Cerebellar cortex (tissue), 1 donor: Measurements from ENCODE around the gene ENTPD5.
A peak's percentile ranks its signal among the peaks of the same experiment; 100 is the strongest.
"Not testable (repeated sequence)": the region's sequence is repeated elsewhere in the genome, so short reads cannot be mapped to it uniquely, and the experiment has no call there.

ENCODE experiments used
- DNase-seq: peaks from one replicate; pipeline ENCODE4 v3.0.0-alpha.2; 2015; ENCODE audit warnings: low spot score

ENTPD5 gene

DNA sequence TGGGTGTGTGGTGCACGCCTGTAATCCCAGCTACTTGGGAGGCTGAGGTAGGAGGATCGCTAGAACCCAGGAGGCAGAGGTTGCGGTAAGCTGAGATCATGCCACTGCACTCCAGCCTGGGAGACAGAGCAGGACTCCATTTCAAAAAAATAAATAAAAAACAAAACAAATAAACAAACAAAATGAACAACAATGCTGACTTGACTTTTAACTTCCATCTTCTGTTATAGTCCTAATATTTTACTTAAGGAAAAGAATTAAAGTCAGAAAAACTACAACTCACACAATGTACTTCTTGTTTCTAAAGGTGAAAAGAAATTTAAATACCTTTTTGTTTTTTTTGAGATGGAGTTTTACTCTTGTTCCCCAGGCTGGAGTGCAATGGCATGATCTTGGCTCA lies 13.4 kb downstream of the ENTPD5 start:
- DNase-seq = not testable (repeated sequence)

DNA sequence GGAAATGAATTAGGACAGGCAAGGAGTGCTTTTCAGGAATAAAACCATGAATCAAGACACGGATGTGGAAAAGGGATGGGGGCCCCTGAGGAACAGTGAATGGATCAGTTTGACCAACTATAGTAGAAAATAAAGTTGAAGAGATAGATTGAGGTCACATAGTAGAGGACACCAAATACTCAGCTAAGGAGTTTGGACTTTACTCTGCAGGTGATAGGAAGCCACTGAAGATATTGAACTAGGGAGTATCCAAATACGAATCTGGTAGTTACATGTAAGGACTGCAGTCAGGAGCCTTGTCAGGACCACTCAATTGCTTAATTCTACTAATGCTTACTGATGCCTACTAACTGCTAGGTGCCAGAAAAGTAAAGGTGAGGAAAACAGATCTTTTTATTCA lies 20.4 kb downstream of the ENTPD5 start:
- DNase-seq = no peak

DNA sequence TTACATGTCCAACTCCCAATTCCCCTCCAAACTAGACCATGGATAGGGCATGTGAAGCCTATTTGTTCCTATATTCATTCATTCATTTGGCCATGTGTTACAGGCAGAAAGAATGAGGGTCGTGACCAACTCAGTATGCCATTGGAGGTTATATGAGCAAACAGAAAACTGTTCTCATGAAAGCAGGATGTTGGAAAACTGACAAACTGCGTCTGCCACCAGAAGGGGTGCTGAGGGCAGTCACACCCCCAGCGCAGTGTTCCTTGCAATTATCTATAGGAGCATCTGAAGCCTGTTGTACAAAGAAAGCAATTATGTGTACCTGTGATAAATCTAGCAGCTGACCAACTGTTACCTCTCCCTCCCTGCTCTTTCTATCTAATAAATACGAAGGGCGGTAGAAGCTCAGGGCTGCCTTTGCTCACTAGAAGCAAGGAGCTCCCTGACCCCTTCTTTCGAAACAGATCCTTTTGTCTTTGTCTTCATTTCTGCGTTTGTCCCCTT lies 21.1 kb downstream of the ENTPD5 start:
- no peak for DNase-seq

DNA sequence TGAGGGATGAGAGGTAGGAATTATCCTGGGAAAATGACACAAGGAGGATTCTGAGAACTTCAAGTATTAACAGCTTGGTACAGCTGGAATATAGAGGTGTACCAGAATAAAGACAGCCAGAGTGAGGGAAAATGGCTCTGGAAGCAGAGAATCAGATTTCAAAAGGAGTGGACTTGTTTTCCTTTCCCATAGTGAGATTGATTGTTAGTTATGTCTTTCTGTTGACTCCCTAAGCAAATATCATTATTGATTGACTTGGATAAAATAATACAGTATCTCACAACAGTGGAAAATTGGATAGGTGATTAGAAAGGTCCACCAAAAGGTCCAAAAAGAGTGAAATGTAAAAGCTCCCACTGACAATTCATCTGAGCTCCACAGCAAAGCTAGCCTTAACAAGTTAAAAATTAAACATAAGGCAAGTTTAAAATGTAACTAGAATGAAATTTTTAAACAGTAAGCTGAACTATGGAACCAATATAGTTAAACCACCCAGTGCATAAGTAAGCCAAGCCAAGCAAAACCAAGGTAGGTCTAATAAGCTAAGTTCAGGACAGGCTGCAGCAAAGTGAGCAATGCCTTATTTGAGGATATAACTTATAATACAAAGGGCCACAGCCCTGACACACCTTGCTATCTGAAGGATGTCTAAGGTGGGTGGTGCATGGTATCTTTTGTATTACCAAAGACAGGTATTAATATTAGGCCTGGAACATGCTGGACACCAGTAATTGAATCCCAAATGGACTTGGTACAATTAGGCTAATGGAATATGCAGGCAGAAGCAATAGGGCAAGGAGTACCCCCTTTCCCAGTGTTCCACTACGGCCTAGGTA lies 21.8 kb downstream of the ENTPD5 start:
- no peak for DNase-seq

DNA sequence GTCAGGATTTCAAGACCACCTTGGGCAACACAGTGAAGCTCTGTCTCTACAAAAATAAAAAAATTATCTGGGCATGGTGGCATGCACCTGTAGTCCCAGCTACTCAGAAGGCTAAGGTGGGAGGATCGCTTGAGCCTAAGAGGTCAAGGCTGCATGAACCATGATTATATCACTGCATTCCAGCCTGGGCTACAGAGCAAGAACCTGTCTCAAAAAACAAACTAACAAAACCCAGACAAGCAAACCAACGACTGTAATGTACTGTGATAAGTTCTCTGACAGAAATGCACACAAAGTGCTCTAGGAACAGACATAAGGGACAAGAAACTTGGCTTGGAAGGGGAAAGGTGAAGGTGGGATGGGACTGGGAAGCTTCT lies 22.4 kb downstream of the ENTPD5 start:
- DNase-seq = no peak

DNA sequence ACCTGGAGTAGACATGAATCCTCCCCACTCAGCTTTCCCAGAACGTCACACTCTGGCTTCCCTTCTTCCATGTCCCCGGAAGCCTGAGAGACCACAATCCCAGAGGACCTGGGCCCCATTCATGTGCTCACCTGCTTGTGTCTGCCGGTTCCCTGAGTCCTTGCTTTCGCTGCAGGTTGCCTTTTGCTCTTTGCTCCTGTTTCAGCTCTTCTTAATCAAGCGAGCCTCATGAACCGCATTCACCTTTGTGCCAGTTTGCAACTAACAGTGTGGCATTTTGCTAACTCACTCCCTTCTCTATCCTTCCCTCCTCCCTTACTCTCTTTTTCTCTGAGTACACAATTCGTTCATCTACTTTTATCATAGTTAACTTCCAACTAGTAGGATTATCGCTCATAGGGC lies 23.1 kb downstream of the ENTPD5 start:
- no peak for DNase-seq

DNA sequence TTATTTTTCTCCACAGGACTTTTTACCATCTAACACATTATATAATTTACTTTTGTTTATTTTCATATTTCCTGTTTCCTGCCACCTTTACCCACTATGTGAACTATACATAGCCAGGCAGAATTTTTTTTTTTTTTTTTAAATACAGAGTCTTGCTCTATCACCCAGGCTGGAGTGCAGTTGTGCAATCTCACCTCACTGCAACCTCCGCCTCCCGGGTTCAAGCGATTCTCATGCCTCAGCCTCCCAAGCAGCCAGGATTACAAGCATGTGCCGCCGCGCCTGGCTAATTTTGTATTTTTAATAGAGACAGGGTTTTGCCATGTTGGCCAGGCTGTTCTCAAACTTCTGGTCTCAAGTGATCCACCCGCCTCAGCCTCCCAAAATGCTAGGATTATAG lies 24.2 kb downstream of the ENTPD5 start:
- DNase-seq = not testable (repeated sequence)

DNA sequence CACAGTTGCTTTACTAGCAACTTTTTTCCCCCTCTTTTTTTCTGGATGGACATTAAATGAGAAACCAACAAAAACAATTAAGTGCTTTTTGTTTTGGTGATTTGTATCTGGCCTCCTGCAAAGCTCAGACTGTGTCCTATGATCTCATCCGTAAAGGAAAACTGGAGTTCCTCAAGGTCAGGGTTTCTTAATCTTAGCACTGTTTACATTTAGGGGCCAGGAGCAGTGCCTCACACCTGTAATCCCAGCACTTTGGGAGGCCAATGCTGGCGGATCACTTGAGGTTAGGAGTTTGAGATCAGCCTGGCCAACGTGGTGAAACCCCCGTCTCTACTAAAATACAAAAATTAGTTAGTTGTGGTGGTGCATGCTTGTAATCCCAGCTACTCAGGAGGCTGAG lies 28.0 kb downstream of the ENTPD5 start:
- DNase-seq = no peak

DNA sequence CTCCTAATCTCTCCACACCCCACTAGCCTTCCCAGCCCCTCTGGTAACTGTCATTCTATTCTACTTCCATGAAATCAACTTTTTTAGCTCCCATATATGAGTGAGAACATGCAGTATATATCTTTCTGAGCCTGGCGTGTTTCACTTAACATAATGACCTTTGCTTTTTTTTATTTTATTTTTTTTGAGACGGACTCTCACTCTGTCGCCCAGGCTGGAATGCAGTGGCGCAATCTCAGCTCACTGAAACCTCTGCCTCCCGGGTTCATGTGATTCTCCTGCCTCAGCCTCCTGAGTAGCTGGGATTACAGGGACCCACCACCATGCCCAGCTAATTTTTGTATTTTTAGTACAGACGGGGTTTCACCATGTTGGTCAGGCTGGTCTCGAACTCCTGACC lies 30.4 kb downstream of the ENTPD5 start:
- DNase-seq = not testable (repeated sequence)

DNA sequence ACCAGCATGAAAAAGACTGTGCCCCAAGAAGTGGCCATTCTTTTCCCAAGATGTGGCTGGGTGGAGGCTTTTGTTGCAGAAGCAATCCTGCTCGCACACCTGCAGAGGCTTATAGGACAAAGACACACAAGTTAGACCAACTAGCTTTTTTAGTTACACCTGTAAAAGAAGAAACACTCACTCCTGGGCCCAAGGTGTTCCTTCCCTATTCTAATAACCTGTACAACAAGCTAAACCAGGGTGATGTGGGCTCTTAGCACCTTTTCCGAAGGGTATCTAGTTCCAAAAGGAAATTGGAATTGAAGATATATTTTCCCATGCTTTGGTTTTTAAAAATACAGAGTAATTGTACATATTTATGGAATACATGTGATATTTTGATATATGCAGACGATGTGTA lies 31.0 kb downstream of the ENTPD5 start:
- DNase-seq = no peak

DNA sequence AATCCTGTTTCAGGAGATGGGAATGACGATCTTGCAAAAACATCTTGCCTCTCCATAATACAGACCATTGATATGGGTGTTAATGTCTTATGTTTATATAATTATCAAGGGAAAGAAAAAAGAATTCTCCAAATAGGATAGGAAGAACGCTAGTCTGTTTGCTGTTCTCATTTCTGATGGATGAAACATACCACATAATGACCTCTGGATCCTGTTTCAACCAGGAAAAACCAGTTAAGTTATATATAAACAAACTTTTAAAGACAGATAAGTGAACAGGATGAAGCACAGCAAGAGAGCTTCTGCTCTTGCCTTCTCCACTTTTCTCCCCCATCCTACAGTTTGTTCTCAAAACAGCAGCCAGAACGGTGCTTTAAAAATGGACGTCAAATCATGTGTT lies 41.2 kb downstream of the ENTPD5 start:
- no peak for DNase-seq

DNA sequence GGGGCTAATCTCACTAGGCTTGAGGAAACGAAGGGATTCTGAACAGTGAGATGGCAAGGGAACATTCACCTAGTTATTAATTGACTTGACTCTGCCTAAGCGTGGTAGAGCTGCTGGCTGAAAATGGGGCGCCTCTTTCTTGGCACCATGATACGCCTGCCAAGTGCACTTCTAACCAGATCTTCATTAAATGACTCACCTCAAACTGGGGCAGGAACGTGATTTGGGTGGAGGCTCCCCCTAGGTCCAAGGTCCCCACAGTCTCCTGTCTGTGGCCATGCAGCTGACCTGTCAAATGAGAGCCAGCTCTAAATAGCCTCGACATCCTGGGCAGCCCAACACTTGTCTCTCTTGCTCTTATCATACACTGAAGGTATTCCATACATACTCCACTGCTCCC lies 43.0 kb downstream of the ENTPD5 start:
- DNase-seq = no peak

DNA sequence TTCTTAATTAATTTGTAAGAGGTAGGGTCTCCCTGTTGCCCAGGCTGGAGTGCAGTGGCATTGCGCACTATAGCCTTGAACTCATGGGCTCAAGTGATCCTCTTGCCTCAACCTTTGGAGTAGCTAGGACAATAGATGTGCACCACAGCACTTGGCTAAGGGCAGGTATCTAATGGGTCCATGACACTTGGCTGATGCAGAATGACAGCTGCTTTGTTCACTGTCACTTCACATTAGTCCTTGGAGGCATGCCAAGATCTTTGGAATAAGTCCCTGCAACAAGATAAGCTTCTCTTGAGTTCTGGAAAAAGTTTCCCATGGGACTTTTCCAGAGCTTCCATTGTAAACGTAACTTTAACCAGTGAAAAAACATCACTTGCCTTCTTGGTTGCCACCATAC lies 45.6 kb downstream of the ENTPD5 start:
- DNase-seq = no peak

DNA sequence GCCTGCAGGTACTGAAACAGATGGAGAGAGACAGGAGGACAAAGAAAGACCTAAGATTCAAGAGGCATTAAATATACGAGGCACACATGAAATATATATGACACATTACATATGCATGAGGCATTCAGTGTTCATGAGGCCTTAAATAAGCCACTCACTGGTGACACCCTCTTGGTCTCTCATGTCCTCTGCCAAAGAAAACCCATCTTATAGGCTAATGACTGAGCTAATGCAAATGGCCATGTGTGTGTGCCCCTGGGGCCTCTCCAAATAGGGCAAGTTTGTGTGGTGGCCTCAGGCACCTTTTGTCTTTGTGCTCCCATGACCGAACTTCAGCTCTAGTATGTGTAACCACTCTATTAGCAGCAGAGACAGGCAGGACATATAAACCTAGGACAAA lies 50.2 kb downstream of the ENTPD5 start:
- DNase-seq = no peak

DNA sequence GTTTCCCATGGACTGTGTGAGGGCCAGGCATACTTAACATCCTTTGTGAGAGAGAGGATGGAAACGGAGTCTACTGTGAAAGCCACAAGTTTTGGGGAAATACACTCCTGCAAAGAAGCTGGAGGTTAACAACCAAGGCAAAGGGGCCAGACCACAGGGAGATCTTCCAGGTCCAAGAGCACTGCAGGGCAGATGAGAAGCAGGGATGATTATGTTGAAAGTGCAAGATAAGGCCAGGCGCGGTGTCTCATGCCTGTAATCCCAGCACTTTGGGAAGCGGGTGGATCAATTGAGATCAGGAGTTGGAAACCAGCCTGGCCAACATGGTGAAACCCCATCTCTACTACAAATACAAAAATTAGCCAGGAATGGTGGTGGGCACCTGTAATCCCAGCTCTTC lies 53.9 kb downstream of the ENTPD5 start:
- DNase-seq = no peak

DNA sequence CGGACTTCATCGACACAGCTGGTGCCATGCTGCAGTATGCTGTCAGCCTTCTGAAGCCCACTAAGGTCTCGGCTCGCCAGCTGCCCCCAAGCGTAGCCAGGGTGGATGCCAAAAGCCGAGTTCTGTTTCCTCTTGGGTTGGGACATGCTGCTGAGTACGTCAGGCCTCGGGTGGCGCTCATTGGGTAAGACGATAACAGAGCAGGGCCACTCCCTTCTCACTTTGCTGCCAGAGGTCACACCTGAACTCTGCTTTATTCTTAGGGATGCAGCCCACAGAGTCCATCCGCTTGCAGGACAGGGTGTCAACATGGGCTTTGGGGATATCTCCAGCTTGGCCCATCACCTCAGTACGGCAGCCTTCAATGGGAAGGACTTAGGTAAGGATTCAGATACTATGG lies 57.9 kb downstream of the ENTPD5 start:
- DNase-seq = no peak

DNA sequence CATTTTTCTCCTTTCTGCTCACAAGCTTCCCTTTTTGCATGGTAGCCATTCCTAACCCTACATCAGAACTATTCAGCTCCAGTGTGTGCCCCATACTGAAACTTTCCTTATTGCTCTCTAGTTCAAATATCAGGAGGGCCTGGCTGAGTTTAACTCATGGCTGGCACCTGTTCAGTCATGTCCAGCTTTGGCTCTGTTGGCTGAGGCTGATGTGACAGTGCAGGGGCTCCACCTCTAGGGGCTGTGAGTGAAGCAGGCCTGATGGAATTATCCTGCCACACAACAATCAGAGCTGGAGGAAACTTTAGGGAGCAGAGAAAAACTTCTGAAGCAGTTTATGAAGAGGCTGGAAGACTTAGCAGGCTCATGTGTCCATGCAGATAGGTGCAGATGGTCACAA lies 60.5 kb downstream of the ENTPD5 start:
- DNase-seq = no peak

DNA sequence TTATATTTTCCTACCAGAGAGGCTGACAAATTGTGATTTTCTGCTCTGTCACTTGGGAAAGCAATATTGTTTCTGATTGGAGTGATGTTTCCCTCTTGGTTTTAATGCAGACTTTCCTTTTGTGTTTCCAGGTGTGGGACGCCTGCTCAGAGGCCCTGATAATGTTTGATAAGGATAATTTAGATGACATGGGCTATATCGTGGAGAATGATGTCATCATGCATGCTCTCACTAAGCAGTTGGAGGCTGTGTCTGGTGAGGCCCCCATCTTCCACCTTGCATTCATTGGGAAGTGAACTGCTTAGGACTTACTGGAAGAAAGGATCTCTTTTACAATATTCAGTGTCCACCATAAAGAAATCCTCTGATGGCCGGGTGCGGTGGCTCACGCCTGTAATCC lies 63.4 kb downstream of the ENTPD5 start:
- DNase-seq = no peak

DNA sequence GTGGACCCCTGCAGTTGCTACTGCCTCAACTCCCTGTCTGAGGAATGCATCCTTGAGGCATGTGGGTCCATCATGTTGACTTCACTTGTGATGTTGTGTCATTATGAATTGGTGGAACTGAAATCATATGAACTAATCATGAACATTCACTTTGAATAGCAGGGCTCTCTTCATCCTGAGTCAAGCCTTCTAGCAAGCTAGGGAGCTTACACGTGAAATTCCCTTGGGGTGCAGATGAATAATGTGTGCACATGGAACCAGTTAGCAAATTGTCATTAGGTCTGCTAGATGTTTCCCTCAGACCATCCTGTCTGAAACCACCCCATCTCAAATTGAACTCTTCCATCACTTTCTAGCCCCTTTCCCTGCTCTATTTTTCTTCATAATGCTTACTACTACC lies 65.4 kb downstream of the ENTPD5 start:
- DNase-seq = no peak

DNA sequence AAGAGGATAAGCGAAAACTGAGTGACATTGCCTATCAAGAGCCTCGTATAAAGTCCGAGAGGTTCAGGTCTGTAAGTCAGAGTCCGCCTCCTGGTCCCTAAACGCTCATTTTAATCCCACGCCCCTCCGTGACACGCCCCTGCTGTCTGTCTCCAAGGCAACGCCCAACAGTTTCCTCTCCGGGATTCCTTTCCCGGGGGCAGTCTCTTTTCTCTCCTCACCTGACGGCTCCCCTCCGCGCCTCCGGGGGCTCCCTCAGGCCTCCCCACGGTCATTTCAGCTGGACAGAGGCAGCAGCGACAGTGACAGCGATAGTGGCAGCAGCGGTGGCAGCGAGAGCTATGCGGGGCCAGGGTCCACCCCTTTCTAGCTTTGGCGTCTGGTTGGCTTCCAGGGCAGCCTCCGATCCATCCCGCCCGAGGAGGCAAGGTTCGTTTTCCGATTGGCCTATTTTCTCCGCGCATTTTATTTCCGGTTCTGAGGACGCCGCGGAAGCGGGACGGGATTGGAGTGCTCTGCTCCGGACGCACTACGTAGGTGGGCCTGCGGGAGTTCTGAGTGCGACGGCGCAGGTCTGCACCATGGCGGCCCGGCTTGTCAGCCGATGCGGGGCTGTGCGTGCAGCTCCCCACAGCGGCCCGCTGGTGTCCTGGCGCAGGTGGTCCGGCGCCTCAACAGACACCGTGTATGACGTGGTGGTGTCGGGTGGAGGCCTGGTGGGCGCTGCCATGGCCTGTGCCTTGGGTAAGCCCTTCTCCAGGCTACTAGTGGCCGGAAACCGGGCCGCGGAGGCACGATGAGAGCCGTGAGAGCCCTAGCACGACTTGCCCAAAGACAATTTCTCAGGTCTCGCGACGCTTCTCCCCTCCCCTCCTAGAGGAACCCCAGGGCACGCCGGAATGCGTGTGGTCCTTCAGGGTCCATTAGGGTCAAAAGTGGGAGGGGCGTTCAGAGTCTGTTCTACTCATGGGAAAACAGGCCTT lies 69.0 kb downstream of the ENTPD5 start, which contains the start of the genes COQ6 and FAM161B:
COQ6 (plus strand) TSS at position 551 of the 983 bp plus-strand sequence; CDS start at position 582, 31 bp downstream.
FAM161B (minus strand) TSS at position 343 of the 983 bp plus-strand sequence; CDS start at position 275, 68 bp downstream.
- peak; percentile 99 for DNase-seq

DNA sequence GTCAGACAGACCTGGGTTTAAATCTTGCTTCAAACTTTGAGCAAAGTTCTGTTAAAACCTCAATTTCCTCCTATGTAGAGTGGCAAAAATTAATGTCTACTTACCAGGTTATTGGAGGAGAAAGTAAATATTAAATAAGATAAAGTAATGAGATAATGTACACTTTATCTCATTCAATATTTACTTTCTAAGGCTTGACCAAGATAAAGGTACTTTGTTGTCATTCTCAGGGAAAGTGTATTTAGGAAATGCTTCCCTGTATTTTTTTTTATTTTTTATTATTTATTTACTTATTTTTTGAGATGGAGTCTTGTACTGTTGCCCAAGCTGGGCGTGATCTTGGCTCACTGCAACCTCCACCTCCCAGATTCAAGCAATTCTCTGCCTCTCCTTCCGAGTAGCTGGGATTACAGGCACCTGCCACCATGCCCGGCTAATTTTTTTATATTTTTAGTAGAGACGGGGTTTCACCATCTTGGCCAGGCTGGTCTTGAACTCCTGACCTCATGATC lies 73.9 kb downstream of the ENTPD5 start:
- no peak for DNase-seq

DNA sequence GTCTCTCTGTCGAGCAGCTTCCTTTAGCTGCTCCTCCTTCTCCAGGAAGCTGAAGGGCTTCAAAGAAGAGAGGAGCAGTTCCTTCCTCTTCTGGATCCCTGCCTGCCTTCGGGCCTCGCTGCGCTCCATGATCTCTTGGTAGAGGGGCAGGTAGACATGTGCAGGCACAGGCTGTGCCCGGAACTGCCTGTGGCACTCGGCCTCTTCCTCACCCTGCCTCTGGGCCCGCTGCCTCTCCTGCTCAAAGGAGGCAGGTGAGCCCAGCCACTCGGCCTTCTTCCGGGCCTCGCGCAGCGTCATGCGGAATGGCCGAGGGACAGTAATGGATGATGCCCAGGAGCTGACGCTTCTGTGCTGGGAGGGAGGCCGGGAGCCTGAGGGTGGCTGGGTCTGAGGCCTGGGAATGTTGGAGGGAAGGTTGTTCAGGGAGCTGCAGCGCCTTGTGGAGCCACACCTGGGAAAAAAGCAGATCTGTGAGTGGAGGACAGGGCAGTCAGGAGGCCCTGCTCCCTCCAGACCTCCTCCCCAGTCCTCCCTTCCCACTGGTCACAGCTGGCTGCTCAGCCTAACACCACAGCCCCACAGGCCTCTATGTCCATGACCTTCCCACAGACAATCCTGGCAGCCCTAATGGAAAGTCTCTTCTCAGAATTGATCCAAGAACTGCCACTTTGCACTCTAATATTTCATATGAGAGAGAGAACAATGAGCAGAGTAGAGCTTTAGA lies 74.5 kb downstream of the ENTPD5 start:
- DNase-seq = no peak
